Esophagus muscularis mucosa (tissue), 4 donors: Measurements from ENCODE around the gene SRD5A1.

ENCODE experiments used
- CTCF ChIP-seq, 3 experiments: fragments of 200-600 bp in 2 of 3; fragments of 450-650 bp in 1 of 3; sonication (generic) in 2 of 3; IDR thresholded peaks; one replicate each; pipeline ENCODE4 v1.5.1; 2017 to 2019; ENCODE audit warnings: antibody characterized with exemption in 3 of 3, mild to moderate bottlenecking in 2 of 3, moderate library complexity in 1 of 3
- EP300 ChIP-seq: sonication (generic); formaldehyde crosslinking; IDR thresholded peaks from one replicate; pipeline ENCODE4 v1.6.1; 2017; ENCODE audit warnings: antibody characterized with exemption
- POLR2A ChIP-seq: fragments of 450-650 bp; IDR thresholded peaks from one replicate; pipeline ENCODE4 v1.6.1; 2017; ENCODE audit warnings: antibody characterized with exemption, moderate library complexity, mild to moderate bottlenecking, low read depth
- POLR2AphosphoS5 ChIP-seq, 2 donors: sonication (generic); formaldehyde crosslinking; IDR thresholded peaks; one replicate each; pipeline ENCODE4 v1.6.1; 2017; ENCODE audit warnings: antibody characterized with exemption in 2 of 2

- TF ChIP-seq CTCF (IDR thresholded peaks at IDR 0.05) = no peak
- no peak for TF ChIP-seq POLR2A
- TF ChIP-seq EP300 = no peak
- TF ChIP-seq POLR2AphosphoS5 (IDR thresholded peaks at IDR 0.05) = no peak
Observed at GRCh38 chr5:6680922-6681321, 47.7 kb downstream of the SRD5A1 start.
